ENCODE data around the gene NMU.

DNA sequence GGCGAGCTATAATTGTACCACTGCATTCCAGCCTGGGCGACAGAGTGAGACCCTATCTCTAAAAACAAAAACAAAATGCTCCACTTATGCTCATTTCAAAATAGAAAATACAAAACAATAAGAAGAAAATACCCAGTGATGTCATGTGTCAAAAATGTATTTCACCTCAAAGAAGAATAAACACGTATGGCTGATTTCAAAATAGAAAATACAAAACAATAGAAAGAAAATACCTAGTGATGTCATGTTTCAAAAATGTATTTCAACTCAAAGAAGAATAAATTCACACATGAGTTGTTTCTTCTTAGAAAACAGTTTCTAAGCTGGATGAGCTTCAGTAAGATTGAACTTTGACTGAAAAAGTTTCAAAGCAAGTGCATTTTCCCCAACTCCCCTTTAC is 23.8 kb downstream of the NMU start:
- TF ChIP-seq, protein P1, sequence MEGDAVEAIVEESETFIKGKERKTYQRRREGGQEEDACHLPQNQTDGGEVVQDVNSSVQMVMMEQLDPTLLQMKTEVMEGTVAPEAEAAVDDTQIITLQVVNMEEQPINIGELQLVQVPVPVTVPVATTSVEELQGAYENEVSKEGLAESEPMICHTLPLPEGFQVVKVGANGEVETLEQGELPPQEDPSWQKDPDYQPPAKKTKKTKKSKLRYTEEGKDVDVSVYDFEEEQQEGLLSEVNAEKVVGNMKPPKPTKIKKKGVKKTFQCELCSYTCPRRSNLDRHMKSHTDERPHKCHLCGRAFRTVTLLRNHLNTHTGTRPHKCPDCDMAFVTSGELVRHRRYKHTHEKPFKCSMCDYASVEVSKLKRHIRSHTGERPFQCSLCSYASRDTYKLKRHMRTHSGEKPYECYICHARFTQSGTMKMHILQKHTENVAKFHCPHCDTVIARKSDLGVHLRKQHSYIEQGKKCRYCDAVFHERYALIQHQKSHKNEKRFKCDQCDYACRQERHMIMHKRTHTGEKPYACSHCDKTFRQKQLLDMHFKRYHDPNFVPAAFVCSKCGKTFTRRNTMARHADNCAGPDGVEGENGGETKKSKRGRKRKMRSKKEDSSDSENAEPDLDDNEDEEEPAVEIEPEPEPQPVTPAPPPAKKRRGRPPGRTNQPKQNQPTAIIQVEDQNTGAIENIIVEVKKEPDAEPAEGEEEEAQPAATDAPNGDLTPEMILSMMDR (tag by site-specific recombination; IDR thresholded peaks at IDR 0.05), result no peak
- no peak for TF ChIP-seq ZNF202 (tag by site-specific recombination; IDR thresholded peaks at IDR 0.05; ENCODE audit: borderline replicate concordance)
- no peak for TF ChIP-seq ZNF311 (tag by site-specific recombination; IDR thresholded peaks at IDR 0.05; ENCODE audit: borderline replicate concordance)
- TF ChIP-seq ZNF24 (tag by site-specific recombination; IDR thresholded peaks at IDR 0.05), result no peak
- no peak for TF ChIP-seq ZNF549 (tag by site-specific recombination; IDR thresholded peaks at IDR 0.05)
